ENCODE data around the gene HLA-DOA.

Gene HLA-DOA

DNA sequence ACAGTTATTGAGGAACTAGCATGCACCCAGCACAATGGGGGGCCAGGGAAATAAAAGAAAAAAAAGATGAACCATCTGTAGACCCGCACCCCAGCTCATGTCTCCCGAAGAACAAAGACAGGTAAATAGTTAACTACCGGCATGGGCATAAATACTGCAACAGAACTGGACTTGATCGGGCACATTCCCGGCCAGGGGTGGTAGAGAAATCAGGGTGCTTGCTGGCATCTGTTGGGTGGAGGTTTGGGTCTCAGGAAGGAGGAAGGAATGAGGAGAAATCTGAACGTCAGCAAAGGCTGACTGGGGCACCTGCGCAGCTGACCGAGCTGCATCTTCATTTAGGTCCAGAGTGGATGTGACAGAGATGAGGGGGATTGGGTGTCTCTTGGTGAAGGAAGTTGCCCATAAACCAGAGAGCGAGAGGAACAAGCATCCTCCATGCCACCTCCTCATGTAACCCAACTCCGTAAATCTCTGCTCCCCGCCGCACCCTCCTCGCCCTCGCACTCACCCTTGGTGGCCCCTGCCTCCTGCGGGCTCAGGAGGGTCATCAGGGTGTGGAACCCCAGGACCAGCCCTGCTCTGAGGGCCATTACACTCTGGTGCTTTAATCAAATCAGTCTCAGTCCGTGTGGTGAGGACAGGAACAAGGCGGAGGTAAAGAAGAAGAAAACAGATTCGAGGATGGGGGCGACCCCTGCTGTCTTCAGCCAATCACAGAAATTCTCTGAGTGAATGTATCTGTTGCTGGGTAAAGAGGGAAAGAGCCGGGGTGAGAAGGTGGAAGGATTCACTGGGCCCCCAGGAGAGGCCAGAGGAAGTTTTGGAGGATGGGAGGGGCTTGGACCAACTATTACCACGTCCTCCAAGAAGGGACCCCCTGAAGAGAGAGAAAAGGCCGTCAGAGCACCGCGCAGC, at the start of gene HLA-DOA:
Gene HLA-DOA (minus strand): TSS at position 648 of the 918 bp plus-strand sequence.
- peak; percentile 70 to 78 for DNase-seq

DNA sequence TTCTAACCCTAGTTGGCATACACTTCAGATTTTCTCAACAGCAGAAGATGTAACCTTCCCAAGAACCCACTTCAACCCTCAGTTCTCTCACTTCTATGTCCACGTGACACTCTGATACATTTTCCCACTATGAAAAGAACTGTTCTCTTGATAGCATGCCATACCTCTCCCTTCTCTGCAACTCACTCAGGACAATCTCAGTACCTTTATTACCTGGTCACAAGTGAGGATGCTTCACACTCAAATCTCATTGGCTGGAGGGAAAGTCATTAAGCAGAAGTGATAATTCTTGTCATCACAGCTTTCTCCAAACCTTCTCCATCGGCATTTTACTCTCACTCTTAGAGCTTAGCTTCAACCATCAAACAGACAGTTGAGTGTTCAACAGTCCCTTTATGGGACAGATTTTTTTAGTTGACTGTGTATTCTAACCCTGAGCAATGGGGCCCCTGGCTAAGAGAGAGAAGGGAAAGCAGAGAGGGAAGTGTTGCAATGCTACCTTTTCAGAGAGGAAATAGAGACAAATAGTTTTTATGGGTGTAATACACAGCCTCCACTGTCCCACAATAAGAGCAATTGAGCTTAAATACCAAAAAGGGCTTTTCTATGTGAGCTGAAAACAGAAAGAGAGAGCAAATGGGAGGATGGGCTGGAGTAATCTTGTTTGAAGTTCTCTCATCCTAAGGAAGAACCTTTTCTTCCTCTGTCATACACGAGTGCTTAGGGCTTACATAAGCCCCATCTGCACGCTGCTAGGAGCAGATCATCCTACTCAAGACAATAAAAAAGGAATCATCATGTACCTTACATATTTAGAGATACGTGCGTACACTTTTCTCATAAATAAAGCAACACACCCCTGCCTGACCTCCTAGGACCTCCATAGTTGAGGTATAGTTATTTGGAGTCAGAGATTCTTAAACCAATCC, 48.1 kb upstream of the HLA-DOA start:
- DNase-seq: no peak

DNA sequence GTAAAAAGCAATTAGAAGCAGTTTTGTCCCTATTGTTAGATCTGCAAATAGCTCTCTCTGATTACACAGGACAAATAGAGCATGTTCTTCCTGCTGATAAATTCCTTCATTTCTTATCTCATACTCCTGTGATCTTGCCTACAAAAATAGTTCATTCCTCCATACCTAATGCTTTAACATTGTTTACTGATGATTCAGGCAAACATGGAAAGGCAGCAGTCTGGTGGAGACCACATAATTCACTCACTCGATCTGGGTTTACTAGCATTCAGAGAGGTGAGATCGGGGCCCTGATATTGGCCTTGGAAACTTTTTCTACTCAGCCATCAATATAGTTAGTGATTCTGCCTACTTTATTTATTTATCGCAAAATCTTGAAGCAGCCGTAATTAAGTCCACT, 43.8 kb upstream of the HLA-DOA start:
- no peak for DNase-seq

DNA sequence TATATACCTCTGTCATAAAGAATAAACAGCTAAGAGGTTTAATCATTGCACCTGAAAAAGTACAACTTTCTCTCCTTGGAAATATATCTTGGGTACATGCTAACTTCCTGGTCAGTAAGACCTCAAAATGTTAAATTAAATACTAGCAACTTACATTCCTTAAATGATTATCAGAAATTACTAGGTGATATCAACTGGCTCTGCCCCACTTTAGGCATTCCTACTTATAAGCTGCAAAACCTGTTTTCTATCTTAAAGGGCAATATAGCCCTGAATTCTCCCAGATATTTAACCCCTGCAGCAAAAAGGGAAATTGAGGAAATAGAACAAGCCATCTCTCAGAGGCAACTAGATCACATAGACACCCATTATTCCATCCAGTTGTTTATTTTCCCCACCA, 43.2 kb upstream of the HLA-DOA start:
- DNase-seq: no peak

DNA sequence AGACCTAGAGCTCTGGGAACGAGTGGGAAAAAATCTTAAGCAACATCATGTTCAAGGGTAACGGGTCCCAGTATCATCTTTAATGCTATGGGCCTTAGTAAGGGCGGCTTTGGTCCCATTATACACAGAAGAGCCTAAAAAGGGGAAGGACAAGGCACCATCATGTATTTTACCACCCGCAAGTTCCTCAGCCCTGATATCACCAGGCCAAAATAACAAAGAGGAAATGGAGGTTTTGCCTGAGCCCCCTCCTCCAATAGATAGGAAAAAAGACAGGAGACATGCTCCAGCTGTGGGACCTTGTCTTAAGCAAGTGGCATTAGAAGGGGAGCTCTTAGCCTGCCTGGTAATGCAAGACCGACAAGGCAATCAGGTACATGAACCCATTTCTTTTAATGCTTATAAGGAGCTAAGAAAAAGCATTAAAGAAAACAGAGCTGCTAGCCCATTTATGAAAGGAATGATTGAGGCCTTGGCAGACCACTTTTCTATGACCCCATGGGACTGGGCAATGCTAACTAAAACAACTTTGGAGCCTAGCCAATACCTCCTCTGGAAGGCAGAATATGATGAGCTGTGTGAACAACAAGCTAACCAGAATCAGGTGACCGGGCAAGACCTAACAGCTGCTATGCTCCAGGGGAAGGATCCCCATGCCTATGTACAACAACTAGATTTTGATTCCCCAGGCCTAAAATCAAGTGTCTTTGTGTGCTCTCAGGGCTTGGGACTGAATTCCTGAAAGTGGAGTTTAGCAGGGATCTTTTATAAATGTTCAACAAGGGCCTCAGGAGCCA, 40.8 kb upstream of the HLA-DOA start:
- DNase-seq: no peak

DNA sequence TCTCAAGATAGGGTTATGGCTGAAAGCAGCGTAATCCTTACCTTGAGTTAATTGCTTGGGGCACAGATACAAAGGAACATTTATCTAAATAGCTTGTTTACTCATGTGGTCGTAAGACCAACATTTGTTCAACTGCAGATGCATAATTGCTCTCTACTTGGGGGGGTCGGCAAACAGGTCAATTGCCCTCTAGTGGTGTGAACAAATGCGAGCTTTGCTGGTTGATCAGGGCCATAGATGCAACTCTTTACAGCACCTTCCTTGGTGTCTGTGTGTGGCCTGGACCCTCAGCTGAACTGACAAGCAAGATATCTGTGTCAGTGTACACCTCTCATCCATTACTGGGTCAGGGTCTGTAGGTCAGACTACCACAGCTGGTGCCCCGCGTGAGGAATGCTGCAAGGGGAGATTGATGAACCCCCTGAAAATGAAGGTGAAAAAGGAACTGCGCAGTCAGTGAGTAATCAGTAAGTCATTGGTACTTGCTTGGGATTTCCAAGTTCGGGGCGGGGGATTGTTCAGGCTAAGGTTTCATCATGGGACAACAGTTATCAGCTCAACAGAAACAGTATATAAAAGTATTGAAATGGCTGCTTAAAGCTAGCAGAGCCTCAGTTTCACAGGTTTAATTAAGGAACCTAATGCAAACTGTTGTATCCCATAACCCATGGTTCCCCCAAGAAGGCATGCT, 40.1 kb upstream of the HLA-DOA start:
- no peak for DNase-seq

DNA sequence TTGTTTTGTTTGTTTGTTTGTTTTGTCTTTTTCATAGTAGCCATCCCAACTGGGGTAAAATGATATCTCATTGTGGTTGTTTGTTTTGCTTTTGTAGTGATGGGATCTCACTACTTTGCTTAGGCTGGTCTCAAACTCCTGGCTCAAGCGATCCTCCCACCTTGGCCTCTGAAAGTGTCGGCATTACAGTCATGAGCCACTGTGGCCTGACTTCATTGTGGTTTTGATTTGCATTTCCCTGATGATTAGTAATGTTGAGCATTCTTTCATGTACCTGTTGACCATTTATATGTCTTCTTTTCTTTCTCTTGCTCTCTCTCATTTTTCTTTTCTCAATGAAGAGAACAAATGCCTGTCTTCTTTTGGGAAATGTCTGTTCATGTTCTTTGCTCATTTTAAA, 30.8 kb upstream of the HLA-DOA start:
- no peak for DNase-seq

DNA sequence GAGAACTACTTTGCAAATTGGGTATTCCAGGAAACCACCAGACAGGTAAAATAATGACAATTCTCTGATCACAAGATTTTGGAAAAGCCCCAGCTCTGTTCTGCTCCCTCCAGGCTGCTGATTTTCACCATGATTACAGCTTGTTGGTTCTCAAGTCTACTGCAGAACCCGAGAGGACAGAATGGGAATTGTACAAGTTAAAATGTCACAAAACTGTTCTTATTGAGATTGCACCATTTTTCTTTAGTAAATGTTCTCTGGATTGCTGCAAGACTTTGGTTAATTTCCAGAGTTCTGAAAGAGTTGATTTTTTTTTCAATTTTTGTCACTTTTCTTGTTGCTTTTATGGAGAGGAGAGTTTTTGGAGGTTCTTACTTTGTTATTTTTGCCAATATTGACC, 27.1 kb upstream of the HLA-DOA start:
- no peak for DNase-seq

DNA sequence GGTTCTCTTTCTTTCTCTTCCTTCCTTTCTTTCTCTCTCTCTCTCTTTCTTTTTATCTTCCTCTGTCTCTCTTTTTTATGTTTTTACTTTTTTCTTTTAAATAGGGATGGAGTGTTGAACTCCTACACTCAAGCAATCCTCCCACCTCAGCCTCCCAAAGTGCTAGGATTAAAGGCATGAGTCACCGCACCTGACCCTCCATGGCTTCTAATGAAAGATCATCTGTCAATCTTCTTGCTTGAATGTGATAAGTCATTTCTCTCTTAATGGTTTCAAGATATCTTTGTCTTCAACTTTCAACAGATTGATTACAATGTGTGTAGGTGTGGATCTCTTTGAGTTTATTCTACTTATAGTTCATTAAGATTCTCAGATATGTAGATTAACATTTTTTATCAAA, 25.2 kb upstream of the HLA-DOA start:
- DNase-seq: no peak

DNA sequence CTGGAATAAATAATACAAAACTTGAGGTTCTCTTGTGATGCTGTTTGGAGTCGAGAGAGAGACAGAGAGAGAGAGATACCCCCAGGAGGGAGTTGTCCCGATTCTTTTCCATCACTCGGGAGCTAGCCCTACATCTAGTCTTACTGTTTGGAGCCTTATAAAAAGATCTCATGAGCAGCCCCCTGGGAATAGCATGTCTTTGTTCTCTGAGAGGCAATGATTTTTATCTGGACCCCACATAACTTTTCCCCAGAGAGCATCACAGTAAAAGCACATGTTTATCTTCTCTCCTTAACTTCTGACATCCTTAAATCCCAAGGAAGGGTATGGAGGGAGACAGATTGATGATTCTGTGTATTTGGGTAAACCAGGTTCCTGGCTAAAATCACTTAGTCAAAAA, 20.9 kb upstream of the HLA-DOA start:
- no peak for DNase-seq

DNA sequence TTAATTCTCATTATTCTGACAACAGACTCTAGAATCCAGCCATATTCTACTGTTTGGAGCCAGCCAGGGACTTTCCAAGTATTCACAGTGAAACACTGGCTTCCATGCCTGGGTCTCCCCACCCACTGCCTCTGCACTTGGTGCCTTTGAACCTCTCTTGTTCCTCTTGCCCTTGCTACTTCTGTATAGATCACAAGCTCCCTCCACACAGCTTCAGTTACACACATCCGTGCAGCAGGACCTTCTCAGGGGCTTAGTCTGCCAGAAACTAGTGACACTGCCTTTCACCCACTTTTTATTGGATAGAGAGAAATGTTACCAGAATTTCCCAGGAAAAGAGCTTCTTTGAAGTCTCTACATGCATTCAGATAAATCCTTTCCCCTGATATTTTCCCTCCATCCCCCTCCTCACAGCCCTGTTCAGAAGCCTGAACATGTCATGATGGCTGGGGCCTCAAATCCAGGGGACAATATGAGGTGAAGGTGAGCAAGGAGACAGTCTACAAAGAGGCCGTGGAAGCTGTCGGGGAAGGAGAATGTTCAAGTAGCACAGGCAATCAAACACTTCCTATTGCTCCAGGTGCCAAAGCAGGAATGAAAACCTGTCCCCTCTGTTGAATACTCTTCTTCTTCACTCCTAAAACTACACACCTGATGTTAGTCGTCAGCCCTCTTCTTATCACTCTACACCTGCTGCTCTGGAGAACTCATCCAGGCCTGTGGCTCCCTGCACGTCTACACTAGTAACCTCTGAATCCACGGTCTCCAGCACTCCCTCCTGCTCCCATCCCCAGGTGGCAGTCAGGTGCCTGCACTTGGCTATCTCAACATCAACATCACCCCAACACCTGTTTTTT, 20.2 kb upstream of the HLA-DOA start:
- peak; percentile 57 to 86 for DNase-seq

DNA sequence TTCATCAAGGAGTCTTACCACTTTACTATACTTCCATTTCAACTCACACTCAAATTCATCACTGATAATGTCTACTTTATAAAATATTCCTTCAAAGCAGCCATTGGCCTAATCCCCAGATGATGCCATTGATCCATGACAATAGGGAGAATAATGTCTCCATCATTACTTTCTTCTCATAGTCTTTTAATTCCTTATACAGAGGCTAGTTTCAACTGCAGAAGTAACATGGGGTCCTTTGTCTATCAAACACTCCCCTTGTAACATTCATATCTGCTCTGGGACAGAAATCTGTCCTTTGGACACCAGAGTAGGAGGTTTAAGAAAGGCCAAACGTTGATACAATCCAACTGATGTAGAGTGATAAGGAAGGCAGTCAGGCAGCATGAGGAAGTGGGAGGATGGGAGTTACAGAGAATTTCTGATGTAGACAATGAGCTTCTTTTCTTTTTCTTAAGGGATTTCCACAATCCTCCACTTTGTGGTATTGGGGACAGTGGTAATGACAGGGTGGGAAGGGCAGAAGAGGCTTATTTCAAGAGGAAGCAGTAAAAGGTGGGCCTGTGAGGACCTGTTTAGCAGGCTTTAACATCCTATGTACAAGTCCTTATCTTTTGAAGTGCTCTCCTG, 18.9 kb upstream of the HLA-DOA start:
- DNase-seq: no peak

DNA sequence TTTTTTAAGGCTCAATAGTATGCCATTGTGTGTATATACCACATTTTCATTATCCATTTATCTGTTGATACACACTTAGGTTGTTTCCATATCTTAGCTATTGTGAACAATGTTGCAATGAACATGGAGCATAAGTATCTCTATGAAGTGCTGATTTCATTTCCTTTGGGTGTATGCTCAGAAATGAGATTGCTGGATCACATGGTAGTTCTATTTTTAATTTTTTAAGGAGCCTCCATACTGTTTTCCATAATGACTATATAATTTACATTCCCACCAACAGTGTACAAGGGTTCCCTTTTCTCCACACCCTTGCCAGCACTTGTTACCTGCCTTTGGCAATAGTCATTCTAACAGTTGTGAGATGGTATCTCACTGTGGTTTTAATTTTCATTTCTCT, 15.1 kb upstream of the HLA-DOA start:
- no peak for DNase-seq

DNA sequence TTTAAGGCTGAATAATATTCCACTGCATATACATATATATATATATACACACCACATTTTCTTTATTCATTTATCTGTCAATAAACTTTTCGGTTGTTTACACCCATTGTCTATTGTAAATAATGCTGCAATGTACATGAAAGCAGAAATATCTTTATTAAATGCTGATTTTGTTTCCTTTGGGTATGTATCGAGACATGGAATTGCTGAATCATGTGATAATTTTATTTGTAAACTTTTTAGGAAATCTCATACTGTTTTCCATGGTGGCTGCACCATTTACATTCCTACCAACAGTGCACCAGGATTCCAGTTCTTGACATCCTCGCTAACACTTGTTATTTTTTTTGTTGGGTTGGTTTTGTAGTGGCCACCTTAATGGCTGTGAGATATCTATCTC, 14.1 kb upstream of the HLA-DOA start:
- DNase-seq: no peak

DNA sequence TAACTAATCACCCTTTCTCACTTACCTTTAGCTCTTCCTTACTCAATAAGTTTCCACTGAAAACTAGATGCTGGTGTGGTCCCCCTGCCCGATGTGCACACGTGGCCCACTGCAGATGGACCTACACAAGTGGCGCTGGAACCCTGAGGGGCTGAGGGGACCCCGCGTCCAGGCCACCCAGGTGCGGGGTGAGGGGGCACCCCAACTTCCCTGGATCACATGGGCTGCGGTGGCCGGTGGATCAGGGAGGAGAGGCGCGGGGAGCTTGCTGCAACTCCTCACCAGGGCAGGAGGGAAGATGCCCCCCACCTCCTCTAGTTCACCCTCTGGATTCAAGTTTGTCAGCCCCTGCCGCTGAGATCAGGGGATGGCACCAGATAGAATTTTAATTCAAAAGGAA, 12.5 kb upstream of the HLA-DOA start:
- DNase-seq: no peak

DNA sequence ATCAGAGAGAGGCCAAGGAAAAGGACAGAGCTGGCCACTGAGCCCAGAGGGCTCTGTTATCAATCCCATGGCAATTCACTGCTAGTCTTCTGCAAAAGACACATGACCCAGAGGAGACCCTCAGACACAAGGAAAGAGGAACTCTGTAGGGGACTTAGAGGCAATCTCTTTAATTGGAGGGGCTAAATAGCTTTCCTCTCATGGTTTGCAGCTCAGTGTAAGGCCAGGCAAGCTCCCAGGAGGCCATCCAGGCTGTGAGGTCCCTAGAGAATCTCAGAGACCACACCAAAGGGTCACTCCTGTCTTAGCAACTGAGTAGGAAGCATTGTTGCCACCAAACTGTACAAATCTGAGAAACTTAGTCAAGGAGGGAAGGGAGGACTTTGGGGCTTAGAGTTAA, 10.0 kb upstream of the HLA-DOA start:
- DNase-seq: no peak

DNA sequence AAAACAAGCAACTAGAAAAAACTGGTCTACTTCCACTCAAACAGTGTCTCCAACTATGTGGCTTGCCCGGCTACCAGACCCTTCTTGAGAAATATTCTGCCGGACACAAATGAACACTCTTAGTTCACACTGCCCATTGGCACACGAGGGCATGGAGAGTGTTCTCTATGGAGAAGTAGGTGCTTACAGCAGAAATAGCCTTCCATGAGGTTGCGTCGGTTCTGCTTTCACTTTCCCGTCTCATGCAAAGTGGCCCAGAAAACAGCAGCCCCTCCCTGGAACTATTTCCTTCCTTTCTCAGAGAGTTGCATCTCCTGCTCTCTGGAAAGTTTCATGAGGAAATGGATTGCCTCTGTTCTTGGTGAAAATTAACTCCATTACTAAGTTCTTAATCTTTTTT, 9.5 kb upstream of the HLA-DOA start:
- peak; percentile 48 to 88 for DNase-seq

DNA sequence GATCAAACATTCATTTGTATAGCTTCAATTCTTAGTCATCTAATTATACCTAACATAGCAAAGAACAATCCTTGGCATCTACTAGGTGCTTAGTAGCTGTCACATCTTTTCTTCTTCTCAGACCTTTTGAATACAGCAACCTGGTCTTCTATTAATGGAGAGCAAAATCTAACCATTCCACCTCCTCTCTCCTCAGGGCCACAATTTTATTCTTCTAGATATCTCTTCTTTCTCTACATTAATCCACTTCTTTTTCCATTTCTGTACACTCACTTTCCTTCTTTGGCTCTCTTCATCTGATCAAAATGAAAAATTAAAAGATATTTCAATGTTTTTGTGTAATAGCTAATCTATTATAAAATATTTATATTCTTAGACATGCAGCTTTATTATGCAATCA, 9.0 kb upstream of the HLA-DOA start:
- no peak for DNase-seq

DNA sequence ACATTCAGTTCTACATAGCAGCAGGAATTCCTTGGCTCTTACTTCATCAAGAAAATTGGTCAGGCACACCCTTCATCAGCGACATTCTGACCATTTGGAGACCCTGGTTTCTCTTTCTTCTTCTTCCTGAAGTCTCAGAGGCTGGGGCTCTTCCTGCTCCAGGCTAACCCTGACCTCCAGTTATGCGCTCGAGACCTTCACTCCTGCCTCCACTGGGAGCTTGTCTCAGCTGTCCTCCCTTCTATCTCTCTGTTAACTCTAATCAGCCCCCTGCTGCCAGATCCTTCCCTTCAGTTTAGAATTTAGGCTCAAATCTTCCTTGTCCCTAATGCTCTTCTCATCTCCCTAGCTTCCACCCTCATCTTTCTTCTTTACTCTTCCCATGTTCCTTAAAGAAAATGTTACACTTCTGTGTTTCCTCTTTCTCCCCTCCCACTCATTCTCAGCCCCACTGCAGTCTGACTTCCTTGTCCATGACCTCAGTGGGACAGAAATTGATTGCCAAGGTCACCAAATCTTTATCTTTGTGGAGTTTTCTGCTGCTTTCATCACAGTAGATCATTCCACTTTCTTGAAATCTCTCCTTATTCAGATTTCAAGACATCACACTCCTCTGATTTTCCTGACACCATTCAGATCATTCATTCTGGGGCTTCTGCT, 8.4 kb upstream of the HLA-DOA start:
- DNase-seq: no peak

DNA sequence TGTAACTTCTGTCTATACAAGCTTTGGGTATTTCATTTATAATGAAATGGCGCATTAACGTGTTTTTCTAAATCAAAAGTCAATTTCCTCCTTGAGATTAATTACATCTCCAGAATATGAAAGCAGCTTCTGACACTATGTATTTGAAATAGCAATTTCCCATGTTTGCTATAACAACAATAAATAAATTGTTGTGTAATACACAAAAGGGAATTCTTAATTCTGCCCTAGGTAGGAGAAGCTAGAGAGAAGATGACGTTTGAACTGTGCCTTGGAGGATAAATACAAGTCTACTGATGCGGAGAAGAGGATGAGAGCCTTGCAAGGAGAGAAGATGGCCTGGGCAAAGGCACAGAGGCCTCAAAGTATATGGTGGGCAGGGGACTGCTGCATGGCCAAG, 7.6 kb upstream of the HLA-DOA start:
- no peak for DNase-seq

Measured in CD4-positive, alpha-beta T cell treated with Interleukin-4 for 1 hour (primary cell).